T-helper 2 cell treated with Interferon-gamma antibody and Interleukin-4, amounts not matched to agents 5 μg/mL and 100 μg/mL, for 36 hours (primary cell): ENCODE measurements around the gene GALK2.
"Not testable (repeated sequence)": the region's sequence is repeated elsewhere in the genome, so short reads cannot be mapped to it uniquely, and the experiment has no call there.

ENCODE experiments used
- DNase-seq: peaks from one replicate; pipeline ENCODE4 v3.0.0; 2021; ENCODE audit warnings: low spot score
- H3K27ac Mint-ChIP-seq: one replicate; pipeline ENCODE4 v1.8.0; 2021; ENCODE audit warnings: mild to moderate bottlenecking, mixed read lengths
- H3K27me3 Mint-ChIP-seq: one replicate; pipeline ENCODE4 v1.8.0; 2021; ENCODE audit warnings: low read depth, mixed read lengths
- H3K36me3 Mint-ChIP-seq: one replicate; pipeline ENCODE4 v1.8.0; 2021; ENCODE audit warnings: low read depth, mixed read lengths
- H3K4me1 Mint-ChIP-seq: one replicate; pipeline ENCODE4 v1.8.0; 2021; ENCODE audit warnings: low read depth, mixed read lengths
- H3K4me3 Mint-ChIP-seq: one replicate; pipeline ENCODE4 v1.8.0; 2022; ENCODE audit warnings: mild to moderate bottlenecking, moderate library complexity, mixed read lengths
- H3K9me3 Mint-ChIP-seq: one replicate; pipeline ENCODE4 v1.8.0; 2021; ENCODE audit warnings: mixed read lengths

Gene GALK2

DNA sequence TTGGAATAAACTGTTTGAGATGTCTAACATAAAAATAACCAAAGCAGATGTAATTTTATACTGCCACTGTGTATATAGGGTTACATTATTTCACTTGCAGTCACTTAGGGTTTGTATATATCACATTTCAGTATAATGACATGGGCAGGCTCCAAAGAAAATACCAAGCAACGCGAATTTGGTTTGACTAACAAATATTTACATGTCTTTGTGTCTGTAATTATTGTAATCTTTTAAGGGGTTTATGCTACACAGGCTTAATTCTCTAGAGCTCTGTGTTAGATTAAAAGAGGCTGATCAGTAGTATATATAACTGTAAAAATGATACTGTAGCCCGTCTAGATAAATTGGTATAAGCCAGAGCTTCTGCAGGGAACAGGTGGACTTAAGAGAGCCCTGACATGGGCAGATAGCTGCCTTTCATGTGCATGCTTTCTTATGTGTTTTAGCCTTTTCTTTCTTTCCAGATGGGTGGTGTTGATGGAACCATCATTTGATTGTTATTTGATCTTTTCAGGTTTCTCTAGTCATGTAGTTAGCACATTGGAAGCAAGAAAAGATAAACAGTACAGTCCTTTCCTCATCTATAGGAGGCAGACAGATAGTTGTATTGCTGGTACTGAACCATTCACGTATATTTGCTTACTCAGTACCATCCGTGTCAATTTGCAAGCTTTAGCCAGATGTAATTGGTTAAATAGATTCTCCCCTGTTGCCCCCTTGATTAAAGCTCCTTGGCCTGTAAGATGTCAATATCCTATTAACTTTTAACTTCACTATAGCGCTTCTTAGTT lies 86.1 kb downstream of the GALK2 start:
- Mint-ChIP-seq H3K27ac (no peak overlapping the region), H3K4me1 (no peaks in the 10 kb centered on the region), H3K27me3 (no peaks in the 10 kb centered on the region), H3K9me3 (peaks cover 9% of the 10 kb centered on the region), H3K4me3 (no peak overlapping the region), H3K36me3 (peaks cover 16% of the 10 kb centered on the region)
- DNase-seq = no peak

DNA sequence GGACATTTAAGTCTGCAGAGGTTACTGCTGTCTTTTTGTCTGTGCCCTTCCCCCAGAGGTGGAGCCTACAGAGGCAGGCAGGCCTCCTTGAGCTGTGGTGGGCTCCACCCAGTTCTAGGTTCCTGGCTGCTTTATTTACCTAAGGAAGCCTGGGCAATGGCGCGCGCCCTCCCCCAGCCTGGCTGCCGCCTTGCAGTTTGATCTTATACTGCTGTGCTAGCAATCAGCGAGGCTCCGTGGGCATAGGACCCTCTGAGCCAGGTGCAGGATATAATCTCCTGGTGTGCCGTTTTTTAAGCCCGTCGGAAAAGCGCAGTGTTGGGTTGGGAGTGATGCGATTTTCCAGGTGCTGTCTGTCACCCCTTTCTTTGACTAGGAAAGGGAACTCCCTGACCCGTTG lies 95.1 kb downstream of the GALK2 start:
- not testable (repeated sequence) for H3K27ac Mint-ChIP-seq, H3K27me3 Mint-ChIP-seq, H3K36me3 Mint-ChIP-seq, DNase-seq, H3K9me3 Mint-ChIP-seq, H3K4me1 Mint-ChIP-seq, H3K4me3 Mint-ChIP-seq

- Mint-ChIP-seq H3K4me3 (no peak overlapping the region), H3K27ac (no peak overlapping the region), H3K9me3 (peaks cover 5% of the 10 kb centered on the region), H3K36me3 (peaks cover 6% of the 10 kb centered on the region), H3K27me3 (no peaks in the 10 kb centered on the region), H3K4me1 (peaks cover 6% of the 10 kb centered on the region)
- no peak for DNase-seq
Measured at GRCh38 chr15:49265911-49266310, 95.9 kb downstream of the GALK2 start.

DNA sequence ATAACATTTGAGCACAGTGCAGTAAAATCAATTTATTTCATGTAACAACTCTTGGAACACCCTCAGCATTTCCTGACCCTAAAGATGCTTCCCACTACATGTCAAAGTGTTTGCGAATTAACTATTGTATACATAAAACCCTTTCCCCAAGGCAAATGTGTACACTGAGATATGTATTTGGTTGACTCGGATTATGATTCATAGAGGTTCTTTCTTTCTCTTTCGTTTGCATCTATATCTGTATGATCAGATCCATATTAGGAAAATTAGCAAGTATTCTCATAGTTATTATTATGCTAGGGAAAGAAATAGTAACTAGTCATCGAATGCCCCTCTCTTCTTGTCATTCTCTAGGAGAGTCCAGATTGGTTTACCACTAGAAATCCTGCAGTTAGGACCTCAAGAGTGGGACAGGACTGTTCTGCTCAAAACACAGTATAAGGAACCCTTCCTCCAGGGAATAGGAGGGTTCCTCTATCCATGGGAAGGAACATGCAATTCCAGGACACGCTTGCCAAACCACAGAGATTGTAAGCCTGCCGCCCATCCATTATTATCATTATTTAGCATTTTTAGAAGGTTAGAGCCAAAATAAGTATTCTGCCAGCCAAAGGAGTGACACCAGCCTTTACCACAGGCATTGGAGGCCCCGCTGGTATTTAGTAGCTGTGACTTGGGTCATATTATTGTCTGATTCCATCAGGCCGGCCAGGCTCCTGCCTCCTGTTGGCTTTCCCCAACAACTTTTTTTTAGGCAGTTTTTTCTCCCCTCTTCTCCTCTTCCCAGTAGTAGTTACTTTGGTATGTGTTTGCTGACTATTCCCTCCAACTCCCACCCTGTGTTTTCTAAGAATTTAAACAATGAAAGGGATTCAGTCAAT lies 100.7 kb downstream of the GALK2 start:
- Mint-ChIP-seq H3K4me1 (peaks cover 6% of the 10 kb centered on the region), H3K36me3 (peaks cover 11% of the 10 kb centered on the region), H3K4me3 (no peak overlapping the region), H3K27me3 (no peaks in the 10 kb centered on the region), H3K9me3 (peaks cover 5% of the 10 kb centered on the region), H3K27ac (no peak overlapping the region)
- DNase-seq = no peak

DNA sequence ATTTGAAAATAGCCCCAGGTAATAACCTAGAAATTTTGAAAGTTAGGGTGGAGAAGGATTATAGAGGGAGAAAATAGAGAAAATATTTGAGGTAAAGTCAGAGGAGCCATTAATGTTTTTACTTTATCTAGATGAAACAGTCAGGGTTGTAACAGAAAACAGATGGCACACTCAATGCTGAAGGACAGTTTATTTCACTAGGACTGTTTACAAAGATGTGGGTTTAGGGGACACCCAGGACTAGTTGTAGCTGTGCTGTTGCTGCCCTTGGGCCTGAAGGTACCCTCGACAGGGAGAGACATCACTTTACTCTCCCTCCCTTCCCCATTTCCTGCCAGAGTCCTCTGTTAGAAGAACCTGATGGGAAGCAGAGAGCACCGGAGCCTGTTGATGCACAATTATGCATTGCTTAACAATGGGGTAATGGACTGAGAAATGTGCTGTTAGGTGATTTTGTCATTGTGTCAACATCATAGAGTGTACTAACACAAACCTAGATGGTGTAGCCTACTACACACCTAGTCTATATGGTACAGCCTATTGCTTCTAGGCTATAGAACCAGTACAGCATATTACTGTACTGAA lies 103.8 kb downstream of the GALK2 start:
- Mint-ChIP-seq H3K9me3 (no peaks in the 10 kb centered on the region), H3K27me3 (no peaks in the 10 kb centered on the region), H3K36me3 (peaks cover 9% of the 10 kb centered on the region), H3K4me1 (peaks cover 6% of the 10 kb centered on the region), H3K4me3 (no peak overlapping the region), H3K27ac (no peak overlapping the region)
- DNase-seq = no peak

GRCh38 chr15:49278751-49279150 lies 108.7 kb downstream of the GALK2 start:
- H3K27me3 Mint-ChIP-seq = no peaks in the 10 kb centered on the region
- DNase-seq = no peak
- H3K9me3 Mint-ChIP-seq = no peaks in the 10 kb centered on the region
- no peaks in the 10 kb centered on the region for H3K4me1 Mint-ChIP-seq
- peaks cover 18% of the 10 kb centered on the region for H3K36me3 Mint-ChIP-seq
- no peak overlapping the region for H3K27ac Mint-ChIP-seq
- no peak overlapping the region for H3K4me3 Mint-ChIP-seq

DNA sequence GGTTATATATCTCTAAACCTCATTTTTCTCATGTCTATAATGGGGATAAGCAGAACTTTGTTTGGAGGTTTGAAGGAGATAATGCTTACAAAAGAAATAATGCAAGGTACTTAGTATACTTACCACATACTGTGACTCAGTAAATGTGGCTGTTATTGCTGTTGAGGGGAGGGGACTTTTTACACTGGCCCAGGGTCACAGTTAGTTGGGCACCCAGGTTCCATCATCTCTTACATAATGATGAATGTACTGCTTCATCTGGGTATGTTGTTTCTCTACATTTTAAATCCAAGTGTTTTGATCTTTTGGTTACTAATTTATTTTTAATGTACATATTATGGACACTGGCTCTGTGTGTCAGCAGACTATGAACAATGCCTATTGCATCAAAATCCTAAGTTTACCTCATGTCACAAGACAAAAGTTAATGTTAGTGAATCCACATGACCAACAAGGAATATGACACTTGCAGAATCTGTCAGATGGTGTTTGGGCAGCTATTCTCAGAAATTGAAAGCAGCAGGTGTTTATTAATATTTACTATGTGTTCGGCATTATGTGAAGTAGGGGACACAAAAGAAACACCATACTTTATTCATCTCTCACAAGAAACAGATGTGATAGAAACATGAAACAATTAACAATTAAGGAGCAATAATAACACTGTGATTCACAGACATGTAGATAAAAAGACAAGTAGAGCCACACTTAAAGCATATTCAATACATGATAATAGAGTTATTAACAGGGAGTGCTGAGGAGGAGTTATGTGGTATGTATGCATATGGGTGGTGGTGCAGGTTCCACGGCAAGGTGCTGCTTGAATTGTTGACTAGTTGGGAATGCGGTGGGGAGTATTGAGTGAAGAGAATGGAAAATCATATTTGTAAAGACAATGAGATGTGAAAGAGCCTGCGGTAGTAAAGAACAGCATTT lies 109.7 kb downstream of the GALK2 start:
- Mint-ChIP-seq H3K27me3 (no peaks in the 10 kb centered on the region), H3K36me3 (peaks cover 27% of the 10 kb centered on the region), H3K27ac (no peak overlapping the region), H3K4me1 (no peaks in the 10 kb centered on the region), H3K4me3 (no peak overlapping the region), H3K9me3 (no peaks in the 10 kb centered on the region)
- DNase-seq = no peak

- DNase-seq = no peak
- Mint-ChIP-seq H3K27ac (no peak overlapping the region), H3K4me1 (peaks cover 9% of the 10 kb centered on the region), H3K9me3 (no peaks in the 10 kb centered on the region), H3K27me3 (no peaks in the 10 kb centered on the region), H3K36me3 (peaks cover 44% of the 10 kb centered on the region), H3K4me3 (no peak overlapping the region)
Measured at GRCh38 chr15:49282366-49282765, 112.3 kb downstream of the GALK2 start.

- peak overlapping the region; percentile 10 for H3K4me3 Mint-ChIP-seq
- H3K4me1 Mint-ChIP-seq = peaks cover 16% of the 10 kb centered on the region
Measured at GRCh38 chr15:49286649-49287404, 116.8 kb downstream of the GALK2 start.

GRCh38 chr15:49287481-49287880 lies 117.4 kb downstream of the GALK2 start:
- no peak overlapping the region for H3K27ac Mint-ChIP-seq
- peaks cover 54% of the 10 kb centered on the region for H3K36me3 Mint-ChIP-seq
- no peaks in the 10 kb centered on the region for H3K9me3 Mint-ChIP-seq
- H3K4me1 Mint-ChIP-seq = peaks cover 16% of the 10 kb centered on the region
- no peaks in the 10 kb centered on the region for H3K27me3 Mint-ChIP-seq
- no peak overlapping the region for H3K4me3 Mint-ChIP-seq
- DNase-seq = no peak

More at GRCh38 chr15:49286649-49287404, 116.8 kb downstream of the GALK2 start:
- Mint-ChIP-seq H3K9me3 (no peaks in the 10 kb centered on the region), H3K27ac (peak overlapping the region; percentile 23), H3K36me3 (peaks cover 53% of the 10 kb centered on the region), H3K27me3 (no peaks in the 10 kb centered on the region)
- no peak for DNase-seq

DNA sequence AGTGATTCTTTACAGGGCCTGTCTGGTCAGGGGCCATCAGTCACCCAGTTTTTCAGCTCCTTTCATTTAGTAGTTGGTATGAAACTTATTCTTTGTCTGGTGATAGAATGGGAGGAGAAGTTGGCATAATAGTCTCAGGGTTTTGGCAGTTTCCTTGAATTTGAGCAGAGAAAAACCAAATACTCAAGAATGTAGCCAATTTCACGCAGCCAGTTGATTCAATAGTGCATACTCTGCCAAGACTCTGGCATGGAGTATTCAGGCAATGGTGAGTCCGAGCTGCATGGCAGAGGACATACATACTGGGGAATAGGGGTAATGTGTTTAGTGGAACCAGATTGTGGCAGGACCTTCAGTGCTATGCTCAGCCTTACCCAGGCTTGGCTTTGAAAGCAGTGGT lies 118.3 kb downstream of the GALK2 start:
- H3K9me3 Mint-ChIP-seq = no peaks in the 10 kb centered on the region
- no peak overlapping the region for H3K4me3 Mint-ChIP-seq
- H3K27ac Mint-ChIP-seq = no peak overlapping the region
- DNase-seq = no peak
- no peaks in the 10 kb centered on the region for H3K27me3 Mint-ChIP-seq
- peaks cover 55% of the 10 kb centered on the region for H3K36me3 Mint-ChIP-seq
- H3K4me1 Mint-ChIP-seq = peaks cover 16% of the 10 kb centered on the region

DNA sequence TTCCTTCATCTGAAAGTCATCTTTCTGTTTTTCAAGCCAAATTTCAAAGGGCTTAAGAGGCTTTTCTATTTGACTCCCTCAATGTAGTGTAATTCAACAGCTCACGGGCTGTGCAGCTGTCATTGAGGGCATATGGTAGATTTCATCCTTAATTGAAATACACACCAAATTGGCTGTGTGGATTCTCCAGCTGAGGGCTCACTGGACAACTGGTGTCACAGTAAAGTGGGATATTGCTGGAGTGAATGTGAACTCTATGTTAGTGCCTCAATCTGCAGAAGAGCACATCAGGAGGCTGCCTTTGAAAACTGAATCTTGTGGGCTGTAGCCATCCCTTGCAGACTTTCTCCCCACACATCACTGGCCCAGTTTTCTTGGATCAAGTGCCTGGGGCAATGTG lies 120.1 kb downstream of the GALK2 start:
- Mint-ChIP-seq H3K27me3 (no peaks in the 10 kb centered on the region), H3K9me3 (no peaks in the 10 kb centered on the region), H3K4me3 (no peak overlapping the region), H3K4me1 (peaks cover 16% of the 10 kb centered on the region), H3K27ac (no peak overlapping the region), H3K36me3 (peaks cover 49% of the 10 kb centered on the region)
- DNase-seq = no peak

GRCh38 chr15:49293941-49294340 lies 123.9 kb downstream of the GALK2 start:
- Mint-ChIP-seq H3K27ac (no peak overlapping the region), H3K4me3 (no peak overlapping the region), H3K36me3 (peaks cover 49% of the 10 kb centered on the region), H3K9me3 (no peaks in the 10 kb centered on the region), H3K4me1 (peaks cover 5% of the 10 kb centered on the region), H3K27me3 (no peaks in the 10 kb centered on the region)
- DNase-seq = no peak
